HG03520 (cell line): ENCODE results near the gene FYB1.
A peak's percentile ranks its signal among the peaks of the same experiment; 100 is the strongest.
"Not testable (repeated sequence)": the region's sequence is repeated elsewhere in the genome, so short reads cannot be mapped to it uniquely, and the experiment has no call there.

Experiments used
- ATAC-seq: cut with Tn5 transposase; IDR thresholded peaks from one replicate; pipeline ENCODE4 v1.9.1; 2021; ENCODE audit warnings: mild to moderate bottlenecking, moderate library complexity; ENCODE audit not compliant: unreplicated experiment

FYB1 gene

DNA sequence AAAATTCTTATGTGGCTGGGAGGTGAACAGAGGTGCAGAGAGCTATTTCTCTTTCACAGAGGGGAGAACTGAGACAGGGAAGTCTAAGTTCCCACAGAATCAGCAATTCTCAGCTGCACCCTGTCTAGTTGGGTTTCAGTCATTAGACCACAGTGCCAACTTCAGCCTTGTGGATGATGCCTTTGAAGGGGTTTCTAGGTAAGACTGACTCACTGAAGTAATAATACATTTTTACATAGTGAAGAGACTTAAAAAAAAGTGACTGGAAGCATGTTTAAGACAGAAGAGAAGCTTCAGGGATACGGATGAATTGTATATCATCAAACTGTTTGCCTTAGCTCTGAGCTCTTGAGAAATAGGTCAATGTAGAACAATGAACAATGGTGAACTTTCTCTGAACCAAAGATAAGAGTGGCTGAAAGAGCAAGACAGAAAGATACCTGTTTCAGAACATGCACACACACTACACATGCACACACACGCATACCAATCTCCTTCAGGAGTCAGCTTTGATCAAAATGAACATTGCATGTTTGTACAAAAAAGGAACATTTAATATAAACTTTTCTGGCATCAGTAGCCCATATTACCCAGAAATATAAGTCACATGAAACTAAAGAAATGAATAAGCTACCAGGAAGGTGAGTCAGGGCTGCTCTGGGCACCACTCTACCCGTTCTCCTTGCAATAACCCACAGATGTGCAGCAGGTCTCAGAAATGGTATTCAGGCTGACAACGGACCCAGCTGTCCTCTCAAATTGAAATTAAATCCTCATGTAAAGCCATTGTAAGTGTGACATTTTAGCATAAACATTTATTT is 12.6 kb upstream of the FYB1 start:
- no peak for ATAC-seq

DNA sequence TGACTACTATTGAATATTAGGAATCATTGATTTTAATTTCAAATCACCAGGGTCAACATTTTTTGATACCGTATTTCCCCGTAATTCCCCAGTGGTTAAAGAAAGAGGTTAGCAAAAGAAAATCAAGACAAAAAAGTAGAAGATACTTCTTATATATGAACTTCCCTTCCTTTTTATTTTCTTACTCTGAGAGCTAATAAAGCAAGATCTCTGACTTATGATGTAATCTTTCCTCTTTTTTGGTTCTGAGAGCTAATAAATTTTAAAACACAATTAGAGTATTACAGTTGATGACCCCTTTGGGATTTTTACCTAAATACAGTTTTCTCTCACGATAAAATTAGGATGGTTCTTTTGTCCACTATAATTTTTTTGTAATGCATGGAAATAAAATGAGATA is 9.2 kb upstream of the FYB1 start:
- no peak for ATAC-seq

DNA sequence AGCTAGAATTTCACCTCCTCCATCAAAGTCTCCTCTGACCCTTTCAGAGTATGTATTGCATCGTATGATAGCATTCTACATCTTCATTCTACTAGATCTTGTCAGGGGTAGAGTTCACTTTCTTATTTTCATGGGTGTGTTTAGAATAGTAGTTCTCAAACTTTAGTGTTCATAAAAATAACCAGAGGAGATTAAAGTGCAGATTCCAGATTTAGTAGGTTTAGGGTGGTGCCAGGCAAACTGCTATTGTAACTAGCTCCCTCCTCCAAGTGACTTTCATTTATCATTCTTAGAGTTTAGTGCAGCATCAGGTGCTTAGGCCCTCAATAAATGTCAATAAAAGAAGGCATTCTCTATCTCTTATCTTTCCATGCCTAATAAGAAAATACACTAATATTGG is 7.2 kb upstream of the FYB1 start:
- ATAC-seq, result no peak

DNA sequence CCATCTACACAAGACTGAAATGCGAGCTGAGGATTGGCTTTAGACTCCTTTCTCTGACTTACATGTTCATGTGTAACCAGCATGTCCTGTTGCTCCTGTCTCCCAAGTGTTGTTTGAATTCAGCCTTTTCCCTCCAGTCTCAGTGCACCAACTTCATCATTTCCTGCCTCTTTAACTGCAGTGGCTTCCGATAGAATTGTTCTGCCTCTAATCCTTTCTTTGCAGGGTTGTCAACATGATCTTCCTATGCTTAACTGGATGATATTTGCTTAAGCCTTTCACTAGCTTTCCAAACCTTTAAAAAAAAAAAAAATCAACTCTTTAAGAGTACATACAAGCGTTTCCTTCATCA is 6.7 kb upstream of the FYB1 start:
- no peak for ATAC-seq

DNA sequence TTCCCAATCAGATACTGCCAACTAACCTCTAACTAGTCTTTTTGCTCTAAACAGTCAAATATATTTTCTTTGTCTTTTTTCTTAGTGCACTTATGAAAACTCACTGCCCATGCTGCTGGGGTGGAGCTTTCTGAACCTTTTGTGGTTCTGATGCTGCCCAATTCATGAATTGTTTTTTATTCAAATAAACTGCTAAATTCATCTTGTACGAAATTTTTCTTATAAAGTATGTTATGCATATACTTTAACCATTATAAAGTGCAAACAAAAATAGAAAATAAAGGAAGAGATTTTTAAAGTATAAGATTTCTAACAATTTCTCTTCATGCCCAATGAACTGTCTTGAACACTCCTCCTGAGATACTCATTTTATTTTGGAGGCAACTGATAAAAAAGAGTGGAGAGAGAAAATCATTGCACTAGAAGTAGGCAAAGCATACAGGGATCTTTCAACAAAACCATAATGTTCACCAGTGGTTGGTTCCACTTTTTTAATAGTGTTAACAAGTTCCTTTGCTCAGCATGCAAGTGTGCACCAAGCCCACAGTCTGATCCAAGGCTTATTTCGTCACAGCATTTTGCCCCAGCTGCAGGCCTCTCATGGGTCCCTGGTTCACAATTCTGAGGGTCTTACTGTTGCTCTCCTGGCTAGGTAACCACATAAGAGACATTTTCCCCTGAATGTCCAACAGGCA is 6.2 kb upstream of the FYB1 start:
- ATAC-seq, result no peak

DNA sequence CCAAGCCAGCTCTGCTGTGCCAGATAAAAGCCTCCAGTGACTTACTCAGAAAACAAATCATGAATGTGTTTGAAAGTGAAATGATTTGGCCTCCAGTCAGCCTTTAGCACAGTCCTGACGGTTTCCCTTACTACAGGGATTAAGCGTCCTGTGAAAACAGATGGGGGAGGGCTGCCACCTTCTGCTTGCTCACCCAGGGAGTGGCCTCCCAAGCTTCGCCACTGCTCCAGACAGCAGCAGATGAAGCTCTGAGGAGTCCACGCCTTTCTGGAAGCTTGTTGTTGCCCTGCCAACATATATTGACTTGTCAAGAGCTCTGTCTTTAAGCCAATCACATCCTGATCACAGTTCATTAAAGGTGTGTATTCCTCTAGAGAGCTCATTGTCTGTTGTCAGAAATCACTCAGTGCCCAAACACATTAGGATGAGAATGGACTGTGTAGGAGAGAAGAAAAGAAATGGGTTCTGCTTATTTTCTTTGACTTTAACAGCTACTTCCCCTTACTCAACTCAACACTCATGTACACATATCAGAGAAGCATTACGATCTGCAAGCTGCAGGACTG is 4.9 kb upstream of the FYB1 start:
- no peak for ATAC-seq

DNA sequence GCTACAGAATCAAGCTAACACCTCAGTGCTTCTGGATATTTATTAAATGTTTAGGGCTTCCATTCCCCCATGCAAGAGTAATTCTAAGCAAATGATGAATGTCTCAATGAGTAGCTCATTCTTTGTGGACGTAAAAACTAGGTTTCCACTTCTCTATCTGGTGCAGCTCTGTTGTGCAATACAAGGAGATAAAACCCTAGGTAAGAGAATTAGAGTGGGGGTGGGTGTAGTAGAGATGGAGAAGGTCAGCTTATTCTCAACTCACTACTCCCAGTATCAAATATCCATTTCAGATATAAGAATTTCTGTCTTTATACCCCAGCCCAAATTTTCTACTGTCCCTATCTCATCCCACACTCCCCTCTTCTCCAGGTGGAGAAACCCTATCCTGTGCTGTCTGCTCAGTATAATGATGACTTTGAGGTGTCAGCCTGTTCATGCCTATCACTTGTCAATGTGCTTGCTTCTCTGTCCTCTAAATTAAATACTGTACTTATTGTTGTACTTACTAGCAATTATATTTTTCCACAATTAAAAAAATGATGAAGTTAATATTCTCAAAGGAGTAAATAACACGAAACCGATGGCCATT is 4.3 kb upstream of the FYB1 start:
- no peak for ATAC-seq

DNA sequence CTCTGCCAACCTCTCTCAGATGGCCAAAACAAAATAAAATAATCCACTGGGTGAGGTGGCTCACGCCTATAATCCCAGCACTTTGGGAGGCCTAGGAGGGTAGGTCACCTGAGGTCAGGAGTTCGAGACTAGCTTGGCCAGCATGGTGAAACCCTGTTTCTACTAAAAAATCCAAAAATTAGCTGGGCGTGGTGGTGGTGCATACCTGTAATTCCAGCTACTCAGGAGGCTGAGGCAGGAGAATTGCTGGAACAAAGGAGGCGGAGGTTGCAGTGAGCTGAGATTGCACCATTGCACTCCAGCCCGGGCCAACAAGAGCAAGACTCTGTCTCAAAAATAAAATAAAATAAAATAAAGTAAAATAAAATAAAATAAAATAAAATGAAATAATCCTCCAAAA is 2.3 kb upstream of the FYB1 start:
- ATAC-seq, result not testable (repeated sequence)

DNA sequence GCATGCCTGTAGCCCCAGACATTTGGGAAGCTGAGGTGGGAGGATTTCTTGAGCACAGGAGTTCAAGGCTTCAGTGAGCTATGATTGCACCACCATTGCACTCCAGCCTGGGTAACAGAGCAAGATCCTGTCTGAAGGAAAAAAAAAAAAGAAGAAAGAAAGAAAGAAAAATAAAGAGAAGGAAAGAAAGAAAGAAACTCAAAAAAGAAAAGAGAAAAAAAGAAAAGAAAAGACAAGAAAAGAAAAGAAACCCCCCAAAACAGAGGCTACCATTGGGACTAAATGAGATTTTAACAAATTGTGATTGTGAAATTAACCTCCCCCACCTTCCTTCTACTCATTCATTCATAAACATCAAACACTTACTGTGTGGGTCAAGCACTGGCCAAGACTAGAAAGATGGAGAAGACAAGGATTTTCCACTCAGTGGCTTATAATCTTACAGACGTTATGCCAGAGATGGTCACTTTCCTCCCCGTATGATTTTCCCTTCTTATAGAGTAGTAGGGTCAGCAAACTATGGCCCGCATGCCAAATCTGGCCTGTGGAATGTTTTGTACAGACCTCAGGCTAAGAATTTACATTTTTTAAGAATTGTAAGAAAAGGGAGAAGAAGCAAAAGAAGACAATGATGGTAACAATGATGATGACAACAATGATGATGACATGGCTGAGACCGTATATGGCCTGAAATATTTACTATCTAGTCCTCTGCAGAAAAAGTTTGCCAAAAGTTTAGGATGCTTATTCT is 1.1 kb upstream of the FYB1 start:
- no peak for ATAC-seq

DNA sequence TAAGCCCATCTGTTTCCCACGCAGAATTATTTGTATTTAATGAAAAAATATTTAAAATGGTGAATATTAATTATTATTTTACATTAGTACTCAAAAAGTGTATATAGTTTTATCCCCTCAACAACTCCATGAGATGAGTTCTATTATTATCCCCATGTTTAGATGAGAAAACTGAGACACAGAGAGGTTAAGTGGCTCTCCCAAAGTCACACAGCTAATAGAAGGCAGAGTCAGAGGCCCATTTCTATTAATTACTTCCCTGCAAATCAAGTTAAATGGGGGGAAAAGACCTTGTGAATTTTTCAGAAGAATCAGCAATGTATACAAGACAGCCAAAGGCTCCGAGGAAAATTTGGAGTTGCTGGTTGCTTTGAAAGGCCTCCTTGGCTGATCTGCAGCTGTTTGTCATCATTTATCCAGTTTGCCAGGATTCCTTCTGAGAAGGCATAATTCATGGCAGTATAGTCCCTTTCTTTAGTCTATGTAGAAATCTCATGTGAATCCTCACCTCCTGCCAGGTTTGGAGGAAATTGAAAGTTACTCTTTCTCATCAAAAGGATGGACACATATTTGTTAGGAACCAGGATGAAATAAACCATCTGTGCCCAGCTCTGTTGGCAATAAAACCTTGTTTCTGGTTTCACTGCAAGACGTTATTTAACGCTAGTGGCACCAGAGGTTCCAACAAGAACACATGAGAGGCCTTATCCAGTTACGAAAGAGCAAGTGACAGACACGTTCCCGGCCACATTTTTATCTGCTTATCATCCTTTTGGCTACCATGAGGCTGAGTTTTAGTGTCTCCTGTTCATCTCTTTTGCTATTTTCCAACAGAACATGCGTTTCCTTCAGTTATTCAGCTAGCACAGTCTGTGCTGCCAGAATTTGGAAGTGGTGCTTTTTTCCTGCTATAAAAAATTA is 621 bp downstream of the FYB1 start:
- no peak for ATAC-seq

DNA sequence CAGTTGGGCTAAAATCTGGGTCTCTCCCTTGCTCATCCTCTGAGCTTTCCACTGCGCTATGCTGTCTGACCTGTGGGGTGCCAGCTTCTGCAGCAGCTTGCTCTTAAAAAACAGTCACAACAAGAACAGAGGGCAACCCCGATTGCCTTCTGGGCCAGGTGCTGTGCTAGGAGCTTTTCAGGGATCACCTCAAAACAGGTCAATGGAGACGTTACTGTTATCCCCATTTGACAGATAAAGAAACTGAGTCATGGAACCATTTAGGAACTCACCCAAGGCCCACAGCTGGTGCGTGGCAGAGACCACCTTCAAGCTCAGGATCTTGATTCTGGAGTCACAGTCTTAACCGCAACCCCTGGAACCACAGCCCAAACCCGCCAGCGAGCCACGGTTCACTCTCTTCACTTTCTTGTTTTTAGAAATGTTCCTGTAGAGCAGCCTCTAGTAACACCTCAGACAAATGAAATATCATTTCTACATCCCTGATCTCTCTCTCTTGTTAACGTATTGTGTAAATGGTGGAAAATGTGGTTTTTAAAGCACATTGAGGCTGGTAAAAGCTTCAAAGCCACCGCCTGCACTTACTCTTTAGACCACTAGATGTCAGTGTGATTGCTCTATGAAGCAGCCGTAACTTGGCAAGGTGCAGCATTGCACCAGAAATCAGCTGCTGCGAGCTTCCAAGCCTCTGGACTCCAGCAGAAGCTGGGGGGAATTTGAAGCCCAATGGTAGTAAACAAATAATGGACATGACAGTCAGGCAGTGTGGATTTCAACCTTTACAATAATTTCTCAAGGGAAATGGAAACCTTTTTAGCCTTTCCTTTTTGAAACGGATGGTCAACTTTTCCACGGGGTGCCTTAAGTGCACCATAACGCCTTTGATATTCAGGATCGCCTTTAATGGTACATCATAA is 1.7 kb downstream of the FYB1 start:
- peak; percentile 75 for ATAC-seq

DNA sequence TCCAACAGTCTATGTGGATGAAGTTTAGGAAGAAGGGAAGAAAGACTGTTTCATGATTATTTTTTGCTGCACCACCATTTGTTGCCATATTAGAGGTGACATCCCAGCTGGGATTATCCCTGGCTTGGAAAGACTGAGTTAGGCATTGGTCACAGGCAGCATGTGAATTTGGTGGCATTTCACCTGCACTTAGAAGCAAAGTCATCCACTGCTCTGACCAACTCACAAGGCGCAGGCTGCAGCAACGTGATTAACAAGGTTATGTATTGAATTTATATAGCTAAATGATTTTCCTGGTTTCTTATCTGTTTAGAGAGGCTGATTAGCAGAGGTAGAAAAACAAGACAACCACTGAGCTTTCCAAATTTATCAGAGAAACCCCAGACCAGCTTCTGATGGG is 2.7 kb downstream of the FYB1 start:
- no peak for ATAC-seq

DNA sequence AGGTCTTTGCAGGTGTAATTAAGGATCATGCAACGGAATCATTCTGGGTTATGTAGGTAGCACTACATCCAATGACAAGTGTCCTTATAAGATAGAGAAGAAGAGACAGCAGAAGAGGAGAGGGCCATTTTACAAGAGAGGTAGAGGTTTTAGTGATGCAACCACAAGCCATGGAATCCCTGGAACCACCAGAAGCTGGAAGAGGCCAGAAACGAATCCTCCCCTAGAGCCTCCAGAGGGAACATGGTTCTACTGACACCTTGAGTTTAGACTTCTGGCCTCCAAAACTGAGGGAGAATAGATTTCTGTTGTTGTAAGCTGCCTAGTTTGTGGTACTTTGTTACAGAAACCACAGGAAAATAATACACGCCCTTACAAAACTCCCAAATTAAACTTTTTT is 3.5 kb downstream of the FYB1 start:
- no peak for ATAC-seq

DNA sequence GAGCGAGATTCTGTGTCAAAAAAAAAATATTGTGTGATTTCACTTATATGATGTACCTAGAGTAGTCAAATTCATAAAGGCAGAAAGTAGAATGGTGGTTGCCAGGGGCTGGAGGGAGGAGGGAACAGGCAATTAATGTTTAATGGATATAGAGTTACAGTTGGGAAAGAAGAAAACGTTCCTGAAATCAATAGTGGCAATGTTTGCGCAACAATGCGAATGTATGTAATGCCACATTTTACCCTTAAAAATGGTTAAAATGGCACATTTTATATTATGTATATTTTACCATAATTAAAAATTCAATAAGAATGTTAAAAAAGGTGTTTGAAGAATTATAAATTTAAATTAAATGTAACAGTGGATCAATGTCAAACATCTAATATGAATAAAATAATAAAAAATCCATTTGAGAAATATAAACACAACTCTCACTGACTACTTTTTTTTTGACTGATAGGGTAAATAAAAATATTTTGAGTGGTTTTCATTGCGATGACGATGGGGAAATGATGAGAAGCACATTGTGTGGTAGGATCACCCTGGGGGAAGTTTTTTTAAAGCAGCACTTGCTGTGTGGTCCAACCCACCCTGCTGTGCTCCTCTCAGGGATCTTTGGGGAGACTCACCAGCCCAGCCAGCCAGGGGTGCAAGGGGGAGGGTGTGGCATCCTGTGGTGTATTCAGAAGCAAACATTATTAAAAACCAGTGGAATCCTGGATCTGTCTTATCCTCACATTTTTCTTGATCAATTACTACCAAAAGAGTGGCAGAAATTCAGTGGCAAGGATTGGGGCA is 4.3 kb downstream of the FYB1 start:
- ATAC-seq, result no peak

DNA sequence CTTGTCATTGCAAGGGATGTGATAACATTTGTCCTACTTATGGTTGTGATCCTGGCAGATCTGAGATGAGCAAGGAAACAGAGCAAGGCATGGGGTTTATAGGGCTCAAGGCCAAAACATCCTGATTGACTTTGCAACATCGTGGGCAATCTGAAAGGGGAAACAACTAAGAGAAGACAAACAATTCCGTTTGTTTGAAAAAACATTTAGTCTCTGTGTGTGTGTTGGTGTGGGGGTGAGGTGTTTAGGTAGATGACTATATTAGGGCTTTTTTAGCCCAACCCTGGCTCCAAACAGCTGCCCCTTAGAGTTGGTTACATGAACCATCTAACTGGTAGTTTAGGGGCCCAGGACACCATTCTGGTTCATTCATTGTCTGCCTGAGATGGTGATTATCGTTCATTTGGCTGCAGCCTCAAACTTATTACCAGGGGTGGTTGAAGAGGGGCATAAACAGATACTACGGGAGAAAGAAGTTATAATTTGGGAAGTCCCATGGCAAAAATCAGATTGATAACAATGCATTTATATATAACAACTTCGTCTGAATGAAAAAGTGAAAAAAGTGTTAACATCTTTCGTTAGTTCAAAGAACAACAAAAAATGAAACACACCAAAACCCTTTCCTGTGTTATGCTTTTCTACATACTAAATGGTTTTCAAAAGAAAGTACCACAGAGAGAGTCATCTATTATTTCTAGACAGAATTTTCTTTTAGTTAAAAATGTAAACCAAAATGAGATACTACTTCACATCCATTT is 5.7 kb downstream of the FYB1 start:
- no peak for ATAC-seq

DNA sequence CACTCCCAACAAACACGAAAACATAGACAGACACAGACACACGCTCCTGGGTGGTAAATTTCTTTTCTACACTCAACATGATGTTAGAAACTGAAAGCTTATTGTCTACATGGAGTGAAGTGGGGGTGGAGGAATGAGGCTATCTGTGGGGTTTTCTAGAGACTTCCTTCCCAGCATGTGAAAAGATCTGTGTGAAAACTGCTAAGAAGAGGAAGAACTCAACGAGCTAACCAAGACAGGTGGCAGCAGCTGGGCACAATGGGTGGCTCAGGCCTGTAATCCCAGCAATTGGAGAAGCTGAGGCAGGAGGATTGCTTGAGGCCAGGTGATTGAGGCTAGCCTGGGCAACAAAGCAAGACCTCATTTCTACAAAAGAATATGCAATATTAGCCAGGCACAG is 7.6 kb downstream of the FYB1 start:
- ATAC-seq, result no peak

DNA sequence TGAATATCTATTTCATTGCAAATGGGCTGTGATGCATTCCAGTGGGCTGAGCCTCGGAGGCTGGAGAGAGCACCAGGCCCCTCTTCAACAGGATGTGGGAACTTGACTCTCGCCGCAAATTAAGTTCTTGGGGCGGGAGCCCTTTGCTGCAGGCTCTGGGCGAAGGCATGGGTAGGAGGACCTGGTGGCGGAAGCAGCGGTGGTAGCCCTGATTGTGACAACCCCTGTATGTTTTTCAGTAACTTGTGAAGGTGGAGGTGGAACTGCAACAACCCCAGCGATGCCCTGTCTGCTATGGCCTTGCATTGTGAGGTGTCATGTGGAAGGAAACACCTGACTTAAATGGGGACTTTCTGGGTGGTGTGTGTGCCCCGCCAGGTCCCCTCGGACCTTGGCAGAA is 9.4 kb downstream of the FYB1 start:
- no peak for ATAC-seq

DNA sequence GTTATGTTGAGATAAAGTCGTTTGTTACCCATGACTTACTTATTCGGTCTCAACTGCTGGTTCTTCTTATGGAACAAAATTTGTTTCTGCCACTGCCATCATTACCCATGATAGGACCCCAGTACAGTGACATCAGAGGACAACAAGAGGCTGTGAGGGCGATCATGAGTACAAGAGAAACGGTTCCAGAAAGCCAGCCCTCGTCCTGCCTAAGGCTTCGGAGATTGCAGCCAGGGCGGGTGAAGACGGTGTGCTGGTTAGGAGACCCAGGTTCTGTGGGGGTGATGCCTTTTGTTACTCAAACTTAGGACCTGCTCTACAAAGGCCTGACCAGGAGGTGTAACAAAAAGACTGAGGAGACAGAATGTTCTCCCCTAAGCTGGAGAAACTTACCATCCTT is 10.9 kb downstream of the FYB1 start:
- no peak for ATAC-seq
